RWPE2 (cell line): ENCODE data around the gene HK2.

ENCODE experiments used
- ATAC-seq: fragments of 200-7000 bp; cut with Tn5 transposase; 3 replicates; pipeline ENCODE4 v1.9.1; 2021; ENCODE audit warnings: low read depth
- DNase-seq: peaks from one replicate; pipeline ENCODE4 v3.0.0-alpha.2; 2020; ENCODE audit warnings: low spot score
- H3K27ac ChIP-seq: fragments of 450-650 bp; 2 replicates; pipeline ENCODE4 v1.5.1; 2017; ENCODE audit warnings: mild to moderate bottlenecking; ENCODE audit not compliant: poor library complexity, severe bottlenecking
- H3K27me3 ChIP-seq: fragments of 250-450 bp; sonication (Bioruptor Pico); 2 replicates; pipeline ENCODE4 v1.5.1; 2021; ENCODE audit warnings: mild to moderate bottlenecking, moderate library complexity; ENCODE audit not compliant: insufficient read depth, poor library complexity, severe bottlenecking
- H3K36me3 ChIP-seq: fragments of 250-450 bp; sonication (Bioruptor Pico); 2 replicates; pipeline ENCODE4 v1.5.1; 2020; ENCODE audit warnings: low read depth, mild to moderate bottlenecking, moderate library complexity
- H3K4me1 ChIP-seq: fragments of 250-450 bp; sonication (Bioruptor Pico); 2 replicates; pipeline ENCODE4 v1.5.1; 2021; ENCODE audit warnings: mild to moderate bottlenecking, moderate library complexity; ENCODE audit not compliant: insufficient read depth, poor library complexity, severe bottlenecking
- H3K4me3 ChIP-seq: fragments of 250-450 bp; sonication (Bioruptor Pico); 2 replicates; pipeline ENCODE4 v1.5.1; 2021; ENCODE audit warnings: mild to moderate bottlenecking, moderate library complexity; ENCODE audit not compliant: severe bottlenecking
- H3K9me3 ChIP-seq: fragments of 250-450 bp; sonication (Bioruptor Pico); 2 replicates; pipeline ENCODE4 v1.5.1; 2021; ENCODE audit warnings: mild to moderate bottlenecking, moderate library complexity; ENCODE audit not compliant: severe bottlenecking
- TF ChIP-seq, protein P1 (sequence below): fragments of 450-650 bp; IDR thresholded peaks from one replicate; pipeline ENCODE4 v1.5.1; 2017; ENCODE audit warnings: mild to moderate bottlenecking, moderate library complexity; ENCODE audit not compliant: poor library complexity, severe bottlenecking

HK2 gene

GRCh38 chr2:74857725-74858124, 23.8 kb downstream of the HK2 start:
- no peak for DNase-seq
- no peak overlapping the region for H3K4me3 ChIP-seq
- H3K4me1 ChIP-seq: no peaks in the 10 kb centered on the region
- ATAC-seq: no peak
- H3K27ac ChIP-seq: no peak overlapping the region
- H3K9me3 ChIP-seq: no peaks in the 10 kb centered on the region
- H3K27me3 ChIP-seq: no peaks in the 10 kb centered on the region
- TF ChIP-seq, protein P1, sequence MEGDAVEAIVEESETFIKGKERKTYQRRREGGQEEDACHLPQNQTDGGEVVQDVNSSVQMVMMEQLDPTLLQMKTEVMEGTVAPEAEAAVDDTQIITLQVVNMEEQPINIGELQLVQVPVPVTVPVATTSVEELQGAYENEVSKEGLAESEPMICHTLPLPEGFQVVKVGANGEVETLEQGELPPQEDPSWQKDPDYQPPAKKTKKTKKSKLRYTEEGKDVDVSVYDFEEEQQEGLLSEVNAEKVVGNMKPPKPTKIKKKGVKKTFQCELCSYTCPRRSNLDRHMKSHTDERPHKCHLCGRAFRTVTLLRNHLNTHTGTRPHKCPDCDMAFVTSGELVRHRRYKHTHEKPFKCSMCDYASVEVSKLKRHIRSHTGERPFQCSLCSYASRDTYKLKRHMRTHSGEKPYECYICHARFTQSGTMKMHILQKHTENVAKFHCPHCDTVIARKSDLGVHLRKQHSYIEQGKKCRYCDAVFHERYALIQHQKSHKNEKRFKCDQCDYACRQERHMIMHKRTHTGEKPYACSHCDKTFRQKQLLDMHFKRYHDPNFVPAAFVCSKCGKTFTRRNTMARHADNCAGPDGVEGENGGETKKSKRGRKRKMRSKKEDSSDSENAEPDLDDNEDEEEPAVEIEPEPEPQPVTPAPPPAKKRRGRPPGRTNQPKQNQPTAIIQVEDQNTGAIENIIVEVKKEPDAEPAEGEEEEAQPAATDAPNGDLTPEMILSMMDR: no peak
- H3K36me3 ChIP-seq: peaks cover 66% of the 10 kb centered on the region

GRCh38 chr2:74858281-74858680, 24.4 kb downstream of the HK2 start:
- Histone ChIP-seq H3K4me1 (no peaks in the 10 kb centered on the region), H3K4me3 (no peak overlapping the region), H3K27me3 (no peaks in the 10 kb centered on the region), H3K36me3 (peaks cover 66% of the 10 kb centered on the region), H3K9me3 (no peaks in the 10 kb centered on the region), H3K27ac (no peak overlapping the region)
- ATAC-seq (no peak), DNase-seq (no peak)
- TF ChIP-seq, protein P1: no peak

- Histone ChIP-seq H3K27ac (no peak overlapping the region), H3K36me3 (peaks cover 56% of the 10 kb centered on the region), H3K9me3 (no peaks in the 10 kb centered on the region), H3K4me1 (peaks cover 11% of the 10 kb centered on the region), H3K4me3 (no peak overlapping the region), H3K27me3 (no peaks in the 10 kb centered on the region)
- TF ChIP-seq, protein P1: no peak
- ATAC-seq (no peak), DNase-seq (no peak)
These were observed 26.2 kb downstream of the HK2 start for GRCh38 chr2:74860079-74860478.

GRCh38 chr2:74860521-74860920, 26.6 kb downstream of the HK2 start:
- ATAC-seq (no peak), DNase-seq (no peak)
- Histone ChIP-seq H3K4me1 (peaks cover 16% of the 10 kb centered on the region), H3K27me3 (no peaks in the 10 kb centered on the region), H3K9me3 (no peaks in the 10 kb centered on the region), H3K27ac (no peak overlapping the region), H3K36me3 (peaks cover 51% of the 10 kb centered on the region), H3K4me3 (no peak overlapping the region)
- TF ChIP-seq, protein P1: no peak

GRCh38 chr2:74861531-74861930, 27.6 kb downstream of the HK2 start:
- ATAC-seq (no peak), DNase-seq (no peak)
- no peaks in the 10 kb centered on the region for H3K27me3 ChIP-seq
- TF ChIP-seq, protein P1: no peak
- peaks cover 20% of the 10 kb centered on the region for H3K4me1 ChIP-seq
- no peaks in the 10 kb centered on the region for H3K9me3 ChIP-seq
- H3K36me3 ChIP-seq: peaks cover 41% of the 10 kb centered on the region
- H3K27ac ChIP-seq: no peak overlapping the region
- no peak overlapping the region for H3K4me3 ChIP-seq
